GM21529 (cell line): ENCODE data around the gene TMA16.
"Not testable (repeated sequence)": the region's sequence is repeated elsewhere in the genome, so short reads cannot be mapped to it uniquely, and the experiment has no call there.

Experiments used
- ATAC-seq: cut with Tn5 transposase; IDR thresholded peaks from one replicate; pipeline ENCODE4 v1.9.1; 2021; ENCODE audit not compliant: unreplicated experiment

Gene TMA16

DNA sequence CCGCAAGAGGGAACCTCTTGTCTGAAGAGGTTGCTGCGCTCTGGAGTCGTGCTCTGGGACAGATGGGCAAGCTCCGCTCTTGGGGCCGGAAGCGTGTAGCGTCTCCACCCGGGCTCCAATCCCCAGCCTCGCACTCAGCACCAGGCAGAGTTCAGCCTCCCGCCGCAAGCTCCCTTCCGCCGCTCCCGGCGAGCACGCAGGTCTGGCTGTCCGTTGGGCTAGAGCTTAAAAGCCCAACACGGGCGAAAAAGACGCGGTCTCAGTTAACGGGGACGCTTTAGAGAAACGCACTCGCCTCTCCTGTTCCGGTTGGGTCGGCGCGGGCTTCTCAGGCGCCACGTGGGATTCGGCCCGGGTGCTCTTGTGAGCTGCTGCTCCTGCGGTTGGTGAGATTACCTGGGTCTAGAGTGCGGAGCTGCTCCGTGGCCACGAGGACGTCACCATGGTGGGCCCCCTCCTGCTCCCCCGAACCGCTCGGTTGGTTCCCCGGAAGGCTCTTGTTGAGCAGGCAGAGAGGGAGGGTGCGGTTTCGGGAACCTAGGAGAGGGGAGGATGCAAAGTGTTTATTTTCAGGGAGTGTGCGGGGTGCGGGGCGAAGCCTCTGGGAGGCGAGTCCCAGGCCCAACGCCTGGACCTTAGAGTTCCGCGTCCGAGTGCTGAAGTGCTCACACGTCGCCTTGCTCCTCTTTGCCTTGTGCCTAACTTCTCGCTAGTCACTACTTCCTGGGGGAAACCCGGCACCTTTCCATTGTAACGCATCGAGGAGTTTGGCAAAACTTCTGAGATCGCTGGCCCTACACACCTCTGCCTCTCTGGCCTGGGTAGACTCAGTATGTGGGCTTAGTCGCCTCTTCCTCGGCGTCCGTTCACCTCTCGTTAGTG is at the start of gene TMA16:
TMA16 (plus strand) TSS at position 331 of the 882 bp plus-strand sequence; CDS start at position 443, 112 bp downstream.
- peak; percentile 77 for ATAC-seq

GRCh38 chr4:163447023-163447422 is 47.5 kb upstream of the TMA16 start:
- not testable (repeated sequence) for ATAC-seq

DNA sequence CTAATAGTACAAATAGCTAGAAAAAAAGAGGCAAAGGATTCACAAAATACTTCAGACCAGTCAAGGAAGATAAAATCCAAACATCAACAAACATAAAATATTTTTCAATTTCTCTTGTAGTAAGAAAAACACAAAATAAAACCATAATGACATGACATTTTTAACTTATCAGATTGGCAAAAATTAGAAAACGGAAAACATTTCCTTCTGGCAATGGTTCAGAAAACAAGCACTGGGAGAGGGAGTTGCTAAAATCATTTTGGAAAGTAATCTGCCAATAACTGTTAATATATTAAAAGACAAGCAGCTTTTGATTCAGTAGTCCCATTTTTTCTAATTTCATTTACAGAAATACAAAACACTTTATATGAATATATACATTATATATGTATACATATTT is 47.0 kb upstream of the TMA16 start:
- ATAC-seq, result no peak

DNA sequence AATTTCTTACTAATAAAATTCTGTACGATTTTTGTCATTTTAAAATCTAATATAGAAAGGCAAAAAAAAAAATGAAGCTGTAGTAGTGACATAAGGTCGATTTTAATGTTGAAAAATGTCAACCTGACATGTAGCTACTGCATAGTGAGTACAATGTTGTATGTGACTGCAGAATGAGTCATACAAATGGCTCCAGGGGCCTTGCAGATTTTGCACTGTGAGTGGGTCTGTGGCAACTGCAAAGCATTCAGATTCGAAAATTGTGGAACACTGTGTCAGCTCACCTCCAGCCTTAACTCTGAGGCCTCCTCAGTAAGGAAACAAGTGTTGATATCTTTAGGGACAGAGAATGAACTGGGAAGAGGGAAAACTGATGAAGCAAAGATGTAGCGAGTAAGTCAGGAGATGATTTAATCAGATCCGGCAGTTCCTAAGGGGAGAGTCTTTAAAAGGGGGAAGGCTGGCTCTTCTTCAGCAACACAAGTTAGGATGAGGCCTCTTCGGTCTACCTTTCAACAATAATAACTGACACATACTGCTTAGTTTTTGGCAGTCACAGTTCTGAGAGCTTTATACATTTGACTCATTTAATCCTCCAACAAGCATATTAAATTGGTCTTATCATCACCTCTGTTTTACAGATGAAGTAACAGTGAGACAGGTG is 45.8 kb upstream of the TMA16 start:
- ATAC-seq, result no peak

GRCh38 chr4:163462556-163462955 is 31.9 kb upstream of the TMA16 start:
- ATAC-seq, result no peak

GRCh38 chr4:163467082-163467770 is 27.3 kb upstream of the TMA16 start:
- no peak for ATAC-seq

- ATAC-seq, result no peak
These were observed 24.1 kb upstream of the TMA16 start for GRCh38 chr4:163470391-163470790.

DNA sequence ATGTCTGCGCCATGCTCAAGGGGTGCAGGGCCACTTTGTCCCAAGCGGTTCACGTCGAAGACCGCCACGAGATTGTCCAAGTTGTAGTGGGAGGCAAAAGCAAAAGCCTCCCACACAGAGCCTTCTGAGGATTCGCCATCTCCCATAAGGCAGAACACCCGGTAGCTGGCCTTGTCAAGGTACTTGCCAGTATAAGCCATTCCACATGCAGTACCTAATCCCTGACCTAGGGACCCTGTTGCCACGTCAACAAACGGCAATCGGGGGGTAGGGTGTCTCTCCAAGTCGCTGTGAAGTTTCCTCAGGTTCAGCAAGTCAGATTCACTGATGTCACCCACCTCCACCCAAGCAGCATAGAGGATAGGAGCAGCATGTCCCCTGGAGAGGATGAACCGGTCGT is 21.4 kb upstream of the TMA16 start:
- ATAC-seq, result no peak

DNA sequence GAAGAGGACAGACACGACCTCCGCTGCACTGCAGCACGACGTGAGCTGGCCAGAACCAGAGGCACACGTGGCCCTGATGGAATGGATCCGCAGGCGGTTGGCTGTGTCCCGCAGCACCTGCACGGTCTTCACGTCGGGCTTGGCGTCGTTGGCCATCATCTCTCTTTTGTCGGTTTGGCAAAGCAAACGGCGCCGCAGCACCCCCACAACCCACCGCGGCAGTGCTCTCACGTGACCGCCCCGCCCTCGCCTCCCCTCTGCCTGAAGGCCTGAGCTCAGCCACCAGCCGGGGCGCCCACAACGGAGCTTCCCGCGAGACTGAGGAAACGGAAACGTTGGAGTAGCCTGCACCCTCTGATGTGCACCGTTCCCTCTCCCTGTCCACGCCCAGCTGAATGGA is 20.9 kb upstream of the TMA16 start, which contains the start of gene TKTL2:
TKTL2 (minus strand) TSS at position 179 of the 400 bp plus-strand sequence; CDS start at position 159, 20 bp downstream.
- no peak for ATAC-seq

- no peak for ATAC-seq
These were observed 20.5 kb upstream of the TMA16 start for GRCh38 chr4:163474027-163474426.

- no peak for ATAC-seq
These were observed 17.6 kb upstream of the TMA16 start for GRCh38 chr4:163476761-163477438.

DNA sequence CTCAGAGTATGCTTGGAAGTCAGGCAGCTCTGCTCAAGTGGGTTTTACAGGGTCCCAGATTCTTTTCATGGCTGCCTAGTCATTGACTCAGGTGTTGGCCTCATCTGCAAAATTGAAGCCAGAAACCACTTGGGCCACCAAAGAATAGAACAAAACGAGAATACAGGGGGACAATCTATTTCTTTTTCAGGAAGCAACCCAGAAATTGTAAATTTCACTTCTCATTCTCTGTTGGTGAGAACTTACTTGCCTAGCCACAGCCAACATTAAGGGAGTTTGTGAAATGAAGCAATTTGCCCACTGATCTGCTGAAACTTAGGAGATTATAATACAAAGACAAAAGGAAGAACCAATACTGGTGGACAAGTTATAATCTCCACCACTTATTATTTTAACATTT is 12.3 kb upstream of the TMA16 start:
- ATAC-seq, result peak; percentile 76

DNA sequence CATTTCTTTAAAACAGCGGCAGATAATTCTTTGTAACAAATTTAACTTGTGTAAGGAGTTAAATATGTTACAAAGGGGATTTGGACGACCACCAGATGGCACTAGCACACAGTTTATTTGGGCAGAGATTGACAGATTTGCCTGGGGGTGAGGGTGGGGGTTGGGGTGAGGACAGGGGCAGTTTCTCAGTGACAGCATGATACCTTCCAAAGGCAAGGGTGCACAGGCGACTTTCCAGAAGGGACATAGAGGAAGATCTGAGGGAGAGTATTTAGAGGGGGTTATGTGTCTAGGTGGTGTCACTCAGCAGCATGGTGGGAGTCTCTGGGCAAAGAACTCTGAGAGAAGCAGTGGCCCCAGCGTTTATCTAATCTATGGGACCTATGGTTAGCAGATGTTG is 9.6 kb upstream of the TMA16 start:
- peak; percentile 38 for ATAC-seq

- no peak for ATAC-seq
These were observed 8.9 kb upstream of the TMA16 start for GRCh38 chr4:163485589-163485988.

GRCh38 chr4:163486321-163486720 is 8.2 kb upstream of the TMA16 start:
- no peak for ATAC-seq

- ATAC-seq, result no peak
These were observed 4.6 kb upstream of the TMA16 start for GRCh38 chr4:163489929-163490328.

GRCh38 chr4:163492951-163493504 is 1.5 kb upstream of the TMA16 start:
- ATAC-seq, result no peak

GRCh38 chr4:163493643-163494359 is 689 bp upstream of the TMA16 start:
- peak; percentile 27 for ATAC-seq

- ATAC-seq, result peak; percentile 15
These were observed 1.4 kb downstream of the TMA16 start for GRCh38 chr4:163495900-163496299.

DNA sequence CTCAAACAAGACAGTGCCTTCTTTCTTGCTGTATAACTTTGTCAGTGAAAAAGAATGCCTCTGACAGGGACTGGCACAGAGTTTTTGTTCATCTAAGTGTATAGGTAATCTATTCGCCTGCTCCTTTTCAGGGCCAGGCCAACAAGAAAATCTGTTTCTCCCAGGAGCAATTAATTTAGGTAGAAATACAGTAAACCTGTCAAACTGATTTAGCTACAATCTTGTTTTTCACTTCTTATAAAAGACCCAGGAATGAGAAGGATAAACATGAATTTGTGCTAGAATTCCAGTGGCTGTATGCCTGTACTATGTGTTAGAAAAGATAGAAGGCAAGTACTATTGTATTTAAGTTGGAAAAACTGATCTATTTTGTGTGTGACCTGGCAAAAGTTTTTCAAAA is 6.1 kb downstream of the TMA16 start:
- ATAC-seq, result no peak
